Left renal pelvis (tissue), 4 donors: ENCODE results near the gene ZBED4. TPM values are rescaled to one million over a fixed set of nuclear protein-coding genes. Genes with fewer than 3 reads are reported as not detected.

ENCODE experiments used
- DNase-seq, 4 donors: peaks; one replicate each; pipeline ENCODE4 v3.0.0-alpha.2; 2013; ENCODE audit warnings: low read depth in 4 of 4, low spot score in 3 of 4
- polyA plus RNA-seq, 4 donors: library from polyadenylated mRNA; unstranded; fragments of 120-200 nt; gene quantifications; one replicate each; pipeline ENCODE4 v1.2.1, GENCODE V29; 2013; ENCODE audit not compliant: insufficient read length in 4 of 4

The ZBED4 gene
- polyA plus RNA-seq, 4 donors, result 13.6 to 18.1 (median 16.6) TPM

DNA sequence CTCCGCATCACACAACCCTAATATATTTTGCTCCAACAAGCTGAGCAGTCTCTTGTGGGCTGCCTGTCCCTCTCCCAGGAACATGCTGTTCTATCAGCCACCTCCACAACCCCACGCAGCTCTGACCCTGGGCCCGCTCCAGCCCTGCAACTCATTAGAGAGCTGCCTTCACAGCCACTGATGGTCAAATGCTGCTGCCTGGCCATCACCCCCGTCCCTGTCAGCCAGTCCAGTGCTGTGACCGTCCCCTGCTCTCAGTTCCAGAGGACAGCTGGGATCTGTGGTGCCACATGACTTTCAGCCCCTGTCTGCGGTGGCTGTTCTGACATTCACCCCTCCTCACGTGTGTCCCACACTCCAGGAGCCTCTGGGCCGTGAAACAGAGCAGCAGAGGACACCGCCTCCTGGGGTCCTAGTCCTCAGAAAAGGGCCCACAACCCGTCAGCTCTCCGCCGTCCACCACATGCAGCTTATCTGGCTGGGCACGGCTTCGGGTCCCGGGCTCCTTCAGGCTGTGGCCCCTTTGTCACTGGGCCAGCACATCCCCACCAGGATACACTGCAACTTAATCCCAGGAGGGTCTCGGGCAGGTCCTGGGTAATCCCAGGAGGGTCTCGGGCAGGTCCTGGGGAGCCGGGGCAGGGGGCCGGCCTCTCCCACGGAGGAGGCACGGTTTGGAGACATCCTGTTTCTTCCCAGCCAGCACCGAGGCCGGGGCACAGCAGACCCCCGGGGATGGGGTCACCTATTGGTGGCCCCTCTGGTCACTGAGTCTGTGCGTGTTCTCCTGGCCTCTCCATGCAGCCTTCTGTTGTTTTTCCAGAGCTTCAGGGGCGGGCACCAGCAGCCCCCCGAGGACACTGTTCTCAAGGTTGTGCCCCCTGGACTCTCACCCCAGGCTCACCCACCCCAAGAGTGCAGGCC lies 79.9 kb downstream of the ZBED4 start:
- no peak for DNase-seq

DNA sequence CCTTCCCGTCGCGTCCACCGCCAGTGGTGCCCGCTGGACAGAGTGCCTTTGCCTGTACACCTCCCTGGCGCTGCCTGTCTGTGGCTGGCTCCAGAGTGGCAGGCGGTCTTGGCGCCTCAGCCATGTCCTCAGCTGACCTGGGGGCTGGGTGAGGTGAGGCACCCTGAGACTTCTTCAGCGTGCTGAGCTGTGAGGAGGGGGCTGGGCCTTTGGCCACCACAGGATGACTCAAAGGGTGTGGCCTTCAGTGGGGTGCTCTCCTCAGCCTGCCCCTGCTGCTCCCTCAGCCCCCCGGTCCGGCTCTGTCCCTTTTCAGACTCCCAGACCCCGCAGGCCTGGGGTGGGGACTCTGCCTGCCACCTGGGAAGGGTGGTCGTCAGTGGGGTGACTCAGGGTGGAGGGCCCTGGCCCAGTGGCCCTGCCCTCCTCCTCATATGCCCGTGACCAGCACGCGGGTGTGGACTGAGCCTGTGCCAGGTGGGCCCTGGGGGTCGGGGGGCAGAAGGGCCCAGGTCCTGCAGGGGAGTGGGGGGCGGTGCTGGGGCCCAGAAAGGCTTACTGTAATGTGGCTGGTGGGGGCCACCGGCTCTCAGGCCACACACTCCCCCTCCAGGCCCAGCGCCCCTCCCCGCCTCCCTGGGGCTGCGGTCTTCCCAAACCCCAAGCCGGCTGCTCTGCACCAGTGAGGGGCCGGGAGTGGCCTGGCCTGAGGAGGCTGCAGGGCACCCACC lies 80.7 kb downstream of the ZBED4 start:
- DNase-seq, result no peak

DNA sequence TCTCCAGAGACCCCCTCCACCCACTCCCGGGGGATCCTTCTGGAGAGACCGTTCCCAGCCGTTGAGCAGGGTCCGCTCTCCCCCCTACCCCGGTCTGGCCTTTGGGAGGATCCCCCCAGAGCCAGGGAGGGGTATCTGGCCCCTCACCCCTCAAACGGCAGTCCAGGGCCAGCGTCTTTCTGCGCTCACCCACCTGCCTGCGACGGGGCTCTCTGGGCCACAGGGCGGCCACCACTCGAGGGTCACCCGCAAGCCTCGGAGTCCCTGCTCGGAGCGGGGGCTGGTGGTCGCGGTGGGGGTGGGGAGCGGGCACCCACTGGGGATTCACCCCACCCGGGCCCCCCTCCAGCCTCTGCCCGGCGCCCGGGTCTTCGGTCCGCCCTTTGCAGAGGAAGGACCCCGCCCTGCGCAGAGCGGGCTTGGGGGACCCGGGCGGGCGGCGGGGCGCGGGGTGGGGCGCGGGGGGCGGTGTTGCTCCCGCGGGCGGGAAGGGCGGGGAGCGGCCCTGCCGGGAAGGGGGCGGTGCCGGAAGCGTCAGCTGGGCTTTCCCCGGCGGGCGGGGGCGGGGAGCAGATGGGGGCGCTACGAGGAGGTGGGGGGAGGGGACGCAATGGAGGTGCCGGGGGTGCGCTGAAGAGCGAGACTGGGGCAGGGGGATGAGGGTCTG lies 81.4 kb downstream of the ZBED4 start:
- no peak for DNase-seq

DNA sequence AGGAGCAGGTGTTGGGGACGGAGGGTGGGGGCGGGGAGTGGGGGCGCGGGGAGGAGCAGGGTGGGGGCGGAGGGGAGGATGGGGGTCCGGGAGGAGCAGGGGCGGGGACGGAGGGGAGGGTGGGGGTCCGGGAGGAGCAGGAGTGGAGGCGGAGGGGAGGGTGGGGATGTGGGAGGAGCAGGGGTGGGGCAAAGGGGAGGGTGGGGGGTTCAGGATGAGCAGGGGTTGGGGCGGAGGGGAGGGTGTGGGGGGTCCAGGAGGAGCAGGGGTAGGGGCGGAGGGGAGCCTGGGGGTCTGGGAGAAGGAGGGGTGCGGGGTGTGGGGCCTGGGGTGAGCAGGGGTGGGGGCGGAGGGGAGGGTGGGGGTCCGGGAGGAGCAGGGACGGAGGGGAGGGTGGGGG lies 81.9 kb downstream of the ZBED4 start:
- no peak for DNase-seq

DNA sequence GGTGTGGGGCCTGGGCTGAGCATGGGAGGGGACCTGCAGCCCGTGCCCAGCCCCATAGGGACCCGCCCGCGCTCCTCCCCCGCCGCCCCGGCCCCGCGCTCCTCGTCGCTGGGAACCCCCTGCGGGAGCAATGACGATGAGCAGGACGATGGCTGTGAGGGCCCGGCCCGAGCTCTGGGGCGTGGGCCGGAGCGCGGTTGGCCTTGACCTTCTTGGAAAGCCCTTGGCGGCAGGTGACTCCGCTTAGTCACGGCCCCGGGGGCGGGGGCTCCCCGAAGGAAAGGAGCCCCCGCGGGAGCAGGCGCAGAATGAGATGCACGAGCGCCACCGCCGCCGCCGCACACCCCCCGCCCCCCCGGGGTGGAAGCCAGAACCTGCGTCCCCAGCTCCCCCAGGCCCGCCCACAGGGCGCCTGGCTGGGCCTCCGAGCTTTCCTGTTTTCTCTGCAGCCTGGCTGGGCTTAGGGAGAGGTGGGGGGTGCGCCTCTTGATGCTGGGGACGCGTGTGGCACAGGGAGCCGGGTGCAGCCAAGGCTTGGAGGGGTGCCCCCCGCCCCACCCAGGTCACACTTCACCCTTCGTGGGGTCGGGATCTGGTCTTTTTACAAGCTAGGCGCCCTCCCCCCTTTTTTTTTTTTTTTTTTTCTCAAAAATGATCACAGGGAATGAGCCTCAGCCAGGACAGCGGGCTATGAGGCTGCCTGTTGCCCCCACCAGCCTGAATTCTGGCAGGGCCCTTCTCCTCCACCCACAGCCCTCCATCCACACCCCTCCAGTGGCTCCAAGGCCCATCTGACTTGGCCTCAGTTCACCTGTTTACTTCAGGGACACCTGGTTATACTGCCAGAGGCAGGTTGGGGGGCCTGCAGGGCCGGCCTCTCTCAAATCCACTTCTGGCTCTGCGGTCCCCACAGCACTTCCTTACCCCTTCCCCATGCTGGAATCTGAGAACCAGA lies 82.7 kb downstream of the ZBED4 start:
- DNase-seq, result no peak

DNA sequence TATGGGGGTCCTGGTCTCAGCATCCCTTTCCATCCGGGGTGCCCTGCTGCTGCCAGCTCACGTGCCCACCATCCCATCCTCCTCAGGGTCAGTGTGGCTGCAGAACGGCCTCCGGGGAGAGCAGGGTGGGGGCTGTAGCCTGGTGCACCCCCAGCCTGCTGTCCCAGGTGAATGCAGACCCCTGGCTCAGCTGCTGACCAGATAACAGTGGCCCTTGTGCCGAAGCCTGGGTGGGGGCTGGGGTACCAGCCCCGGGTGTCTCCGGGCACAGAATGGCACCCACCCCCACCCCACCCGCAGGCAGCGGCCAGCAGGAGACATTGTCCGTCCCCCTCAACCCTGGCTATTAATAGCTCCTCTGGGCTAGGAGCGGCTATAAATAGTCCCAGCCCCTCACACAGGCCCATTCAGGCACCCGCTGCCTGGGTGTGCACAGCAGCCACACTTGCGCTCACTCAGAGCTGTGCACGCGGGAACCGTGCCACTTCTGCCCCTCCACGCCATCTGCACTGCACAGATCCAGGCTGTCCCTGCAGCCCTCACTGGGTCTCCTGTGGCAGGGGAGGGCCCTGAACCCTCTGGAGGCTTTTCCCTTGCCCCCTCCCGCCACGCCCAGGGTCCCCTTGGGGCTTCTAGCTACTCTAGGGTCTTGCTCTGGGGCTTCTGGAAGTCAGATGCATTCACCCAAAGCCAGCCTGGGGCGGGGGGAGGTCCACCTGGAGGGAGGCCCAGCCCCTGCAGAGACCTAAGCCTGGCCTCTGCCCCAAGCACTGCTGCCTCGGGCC lies 83.5 kb downstream of the ZBED4 start:
- no peak for DNase-seq

DNA sequence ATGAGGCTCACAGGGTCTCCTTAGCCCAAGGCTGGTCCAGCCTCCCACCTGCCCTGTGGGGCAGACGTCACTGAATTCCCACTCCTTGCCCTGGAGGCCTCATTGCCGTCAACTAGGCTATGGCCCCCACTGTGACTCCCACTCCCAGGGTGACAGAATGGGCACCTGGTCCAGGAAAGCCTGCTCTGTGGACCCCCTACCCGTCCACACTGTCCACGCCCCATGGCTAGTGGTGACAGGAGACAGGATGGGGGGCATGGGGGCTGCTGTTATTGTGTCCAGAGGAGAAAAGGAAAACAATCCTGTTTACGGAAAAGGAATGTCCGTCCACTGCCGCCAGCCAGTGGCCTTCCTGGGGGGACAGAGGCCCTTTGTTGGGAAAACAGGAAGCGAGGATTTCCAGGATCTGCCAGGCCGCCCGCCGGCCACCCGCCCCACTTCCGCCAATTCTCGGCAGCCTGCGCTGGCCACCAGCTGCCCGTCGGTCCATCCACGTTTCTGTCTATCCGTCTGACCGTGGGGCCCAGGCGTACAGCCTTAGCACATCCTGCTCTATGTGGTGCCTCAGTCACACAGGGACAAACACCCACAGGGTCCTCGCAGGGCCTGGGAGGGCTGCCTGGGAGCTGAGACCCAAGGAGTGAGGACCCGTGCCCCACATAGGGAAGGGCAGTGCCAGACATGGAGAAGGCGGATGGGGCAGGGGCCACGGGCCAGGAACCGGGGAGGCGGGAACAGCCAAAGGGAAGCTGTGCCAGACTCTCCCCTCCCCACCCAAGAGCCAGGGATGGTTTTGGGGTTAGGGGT lies 84.3 kb downstream of the ZBED4 start:
- DNase-seq, result no peak

DNA sequence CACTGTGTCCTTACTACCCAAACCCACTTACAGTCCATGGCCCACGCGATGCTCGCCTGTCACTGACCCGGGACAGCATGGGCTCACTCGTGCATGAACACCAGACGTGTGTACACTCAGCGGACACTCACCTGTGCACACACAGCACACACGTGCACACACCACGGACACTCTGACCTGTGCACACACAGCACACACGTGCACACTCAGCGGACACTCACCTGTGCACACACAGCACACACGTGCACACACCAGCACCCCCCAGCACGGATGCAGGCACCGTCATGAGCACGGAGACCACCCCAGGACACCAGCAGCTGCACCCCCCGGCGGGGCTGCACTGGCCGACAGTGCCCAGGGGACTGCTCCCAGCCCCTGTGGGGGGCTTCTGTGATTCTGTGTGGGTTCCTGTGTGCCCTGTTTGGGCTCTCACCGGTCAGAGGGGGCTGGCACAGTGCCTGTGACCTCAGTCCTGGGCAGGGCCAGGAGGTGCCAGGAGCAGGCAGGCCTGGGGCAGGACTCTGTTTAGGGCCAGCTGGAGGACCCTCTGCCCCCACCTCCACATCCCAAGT lies 85.0 kb downstream of the ZBED4 start:
- DNase-seq, result no peak

Other genes with a start within 250 kb of the ZBED4 start
- gene BRD1, start 26.0 kb upstream of the ZBED4 start, polyA plus RNA-seq, result 10 to 100 TPM; 34.1 to 46.0 (median 35.2) TPM
- gene ALG12, start 64.6 kb downstream of the ZBED4 start, polyA plus RNA-seq, result 10 to 100 TPM; 19.7 to 40.9 (median 28.1) TPM
- gene CRELD2, start 64.8 kb downstream of the ZBED4 start, polyA plus RNA-seq, result 10 to 100 TPM; 25.4 to 38.3 (median 29.0) TPM
- gene PIM3, start 106.9 kb downstream of the ZBED4 start, polyA plus RNA-seq, result 10 to 100 TPM; 13.8 to 26.2 (median 15.3) TPM
- gene IL17REL, start 158.9 kb downstream of the ZBED4 start, polyA plus RNA-seq, result under 1 TPM in 3 of 4 donors, not detected in 1; 0.04 to 0.07 (median 0.05) TPM
- under 1 TPM in 1 of 4 donors, not detected in 3; 0.05 TPM for gene TTLL8, start 204.5 kb downstream of the ZBED4 start, polyA plus RNA-seq
- 1 to 10 TPM in 1 of 4 donors, under 1 TPM in 3; 0.60 to 1.0 (median 0.86) TPM for gene MLC1, start 231.6 kb downstream of the ZBED4 start, polyA plus RNA-seq
- gene MOV10L1, start 236.2 kb downstream of the ZBED4 start, polyA plus RNA-seq, result under 1 TPM; 0.24 to 0.75 (median 0.60) TPM